H7 (cell line): Measurements from ENCODE around the gene KANSL2. TPM values are rescaled to one million over a fixed set of nuclear protein-coding genes. Genes with fewer than 3 reads are reported as not detected.

ENCODE experiments used
- DNase-seq: peaks from one replicate; pipeline ENCODE4 v3.0.0; 2012
- H3K27me3 ChIP-seq: 2 replicates; pipeline ENCODE4 v1.6.0; 2011; ENCODE audit warnings: mild to moderate bottlenecking, low read length; ENCODE audit not compliant: control insufficient read depth, insufficient read depth
- H3K36me3 ChIP-seq: replicated peaks from 2 replicates; pipeline ENCODE4 v1.5.1; 2011; ENCODE audit warnings: low read length; ENCODE audit not compliant: control insufficient read depth, insufficient read depth
- H3K4me3 ChIP-seq: 2 replicates; pipeline ENCODE4 v1.5.1; 2011; ENCODE audit warnings: low read depth, mild to moderate bottlenecking, control low read depth, low read length, moderate library complexity; ENCODE audit not compliant: insufficient read depth
- total RNA-seq: library from RNA; depleted of rRNA; stranded (reverse); fragments of >200 nt; shearing (Covaris generic); gene quantifications from 2 replicates; pipeline ENCODE4 v1.2.3, GENCODE V29; 2014; rRNA removed

The KANSL2 gene
- total RNA-seq, 1 experiment from 2014 or later = 41.4 TPM

- no peaks in the 10 kb centered on the region for H3K27me3 ChIP-seq
- no peak overlapping the region for H3K4me3 ChIP-seq
- no peaks in the 10 kb centered on the region for H3K36me3 ChIP-seq
- DNase-seq = no peak
Observed at GRCh38 chr12:48613321-48613720, 68.7 kb downstream of the KANSL2 start.

Other genes with a start within 250 kb of the KANSL2 start
- not detected in 2 replicates for gene ANP32D, start 209.7 kb downstream of the KANSL2 start, total RNA-seq
- not detected in 2 replicates for gene C12orf54, start 199.7 kb downstream of the KANSL2 start, total RNA-seq
- not detected in 2 replicates for gene OR8S1, start 156.6 kb downstream of the KANSL2 start, total RNA-seq
- not detected in 2 replicates for gene LALBA, start 112.2 kb downstream of the KANSL2 start, total RNA-seq
- gene CCNT1, start 34.5 kb upstream of the KANSL2 start, total RNA-seq = 25.6 and 37.4 TPM in 2 replicates
- gene ADCY6, start 106.9 kb upstream of the KANSL2 start, total RNA-seq = 7.0 and 7.1 TPM in 2 replicates
- gene CACNB3, start 136.3 kb upstream of the KANSL2 start, total RNA-seq = 3.2 and 4.6 TPM in 2 replicates
- 101 and 106 TPM in 2 replicates for gene DDX23, start 169.9 kb upstream of the KANSL2 start, total RNA-seq
- 0.94 and 3.0 TPM in 2 replicates for gene RND1, start 183.6 kb upstream of the KANSL2 start, total RNA-seq
- 10.8 and 16.5 TPM in 2 replicates for gene FKBP11, start 243.3 kb upstream of the KANSL2 start, total RNA-seq